ENCODE data around the gene TRAPPC2. TPM values are rescaled to one million over a fixed set of nuclear protein-coding genes. Genes with fewer than 3 reads are reported as not detected.

Gene TRAPPC2
- total and polyA plus RNA-seq, 2 of the 13 experiments (the other 11 are each of a cell fraction or from before 2014, with no cell fraction given) = 4.4 to 8.1 TPM

- Histone ChIP-seq H3K27me3 (ENCODE audit: control insufficient read depth in 1 of 2, insufficient read depth in 2 of 2, low read length in 2 of 2) (no peaks in the 10 kb centered on the region), H3K36me3 (replicated peaks in 1 of 2; ENCODE audit: control insufficient read depth in 1 of 2, insufficient read depth in 2 of 2, low read length in 2 of 2) (no peaks in the 10 kb centered on the region), H3K4me2 (ENCODE audit: low read depth, low read length) (no peak overlapping the region), H3K4me3 (replicated peaks in 1 of 3; ENCODE audit: insufficient read depth in 1 of 3, low read depth in 2 of 3, low read length in 3 of 3) (no peak overlapping the region), H3K27ac (ENCODE audit: extremely low read length, insufficient read depth, low read length) (no peak overlapping the region), H3K4me1 (ENCODE audit: insufficient read depth, low read length) (peaks cover 12% of the 10 kb centered on the region), H3K9me3 (ENCODE audit: low read length) (no peaks in the 10 kb centered on the region), H3K9ac (ENCODE audit: insufficient read depth, low read depth, low read length) (no peak overlapping the region), H2AFZ (ENCODE audit: low read length) (no peak overlapping the region), H4K20me1 (ENCODE audit: insufficient read depth, low read length) (0 out of 2 replicates have a peak, but pooled peaks cover 3% of the 10 kb centered on the region), H3K79me2 (ENCODE audit: insufficient read depth, low read length) (peaks cover 60% of the 10 kb centered on the region)
- FAIRE-seq = no peak
- in situ Hi-C loops (cut with HindIII; ENCODE audit: extremely low pct_ligation_motif_present, low pct_unique_long_range_greater_than_20kb) (no loop called here), intact Hi-C loops (cut with micrococcal nuclease; ENCODE audit: unreplicated experiment) (no loop called here)
- ChIA-PET POLR2A (no interaction called here), CTCF (ENCODE audit: low intra/inter-chr PET ratio, low total read pairs) (no interaction called here)
- BruUV-seq (replicated peaks) = no TSS peak
- TF ChIP-seq GATA4 (IDR thresholded peaks at IDR 0.05; ENCODE audit: borderline replicate concordance, low read depth) (no peak), GZF1 (CRISPR knock-in tag; IDR thresholded peaks at IDR 0.05) (no peak), ZBTB43 (CRISPR knock-in tag; conservative IDR thresholded peaks at IDR 0.05) (no peak), ZNF878 (CRISPR knock-in tag; IDR thresholded peaks at IDR 0.05) (no peak), ZNF879 (CRISPR knock-in tag; IDR thresholded peaks at IDR 0.05) (no peak), SCMH1 (CRISPR knock-in tag; IDR thresholded peaks at IDR 0.05; ENCODE audit: borderline replicate concordance) (no peak), ZNF10 (CRISPR knock-in tag; IDR thresholded peaks at IDR 0.05; ENCODE audit: borderline replicate concordance, low read depth) (no peak), ZNF75D (CRISPR knock-in tag; IDR thresholded peaks at IDR 0.05; ENCODE audit: borderline replicate concordance) (no peak), ZNF816 (CRISPR knock-in tag; IDR thresholded peaks at IDR 0.05; ENCODE audit: borderline replicate concordance) (no peak), MED13 (CRISPR knock-in tag; IDR thresholded peaks at IDR 0.05) (no peak), CTCF (CRISPR knock-in tag; IDR thresholded peaks at IDR 0.05) (no peak), SOX13 (IDR thresholded peaks at IDR 0.05) (no peak), SOX13 (CRISPR knock-in tag; conservative IDR thresholded peaks at IDR 0.05 in 1 of 2, IDR thresholded peaks at IDR 0.05 in 1 of 2) (no peak), DDIT3 (CRISPR knock-in tag; IDR thresholded peaks at IDR 0.05) (no peak), SIN3A (IDR thresholded peaks at IDR 0.05; ENCODE audit: borderline replicate concordance, low read depth, low read length) (no peak), AHDC1 (CRISPR knock-in tag; IDR thresholded peaks at IDR 0.05; ENCODE audit: borderline replicate concordance) (no peak), SRY (CRISPR knock-in tag; IDR thresholded peaks at IDR 0.05) (no peak), BRCA1 (CRISPR knock-in tag; IDR thresholded peaks at IDR 0.05) (no peak)
- no peak for DNase-seq (ENCODE audit: low spot score)
- ATAC-seq = no peak
- WGBS (ENCODE audit: low lambda C conversion rate) = 100% methylated on average over 1 of the region's 1 CpG
Measured at GRCh38 chrX:13698432-13698831, 36.0 kb downstream of the TRAPPC2 start.
